Astrocyte (in vitro differentiated cells and primary cell): ENCODE measurements around the gene TGM5.

Source experiments
- EZH2 ChIP-seq: IDR thresholded peaks from 2 replicates; pipeline ENCODE4 v1.6.1; 2012; ENCODE audit warnings: mild to moderate bottlenecking, low read length, inconsistent platforms; ENCODE audit not compliant: insufficient read depth
- TF ChIP-seq, protein P1 (sequence below): IDR thresholded peaks from 2 replicates; pipeline ENCODE4 v1.5.1; 2011; ENCODE audit warnings: low read depth, mild to moderate bottlenecking, inconsistent platforms, low read length, moderate library complexity; ENCODE audit not compliant: insufficient read depth

DNA sequence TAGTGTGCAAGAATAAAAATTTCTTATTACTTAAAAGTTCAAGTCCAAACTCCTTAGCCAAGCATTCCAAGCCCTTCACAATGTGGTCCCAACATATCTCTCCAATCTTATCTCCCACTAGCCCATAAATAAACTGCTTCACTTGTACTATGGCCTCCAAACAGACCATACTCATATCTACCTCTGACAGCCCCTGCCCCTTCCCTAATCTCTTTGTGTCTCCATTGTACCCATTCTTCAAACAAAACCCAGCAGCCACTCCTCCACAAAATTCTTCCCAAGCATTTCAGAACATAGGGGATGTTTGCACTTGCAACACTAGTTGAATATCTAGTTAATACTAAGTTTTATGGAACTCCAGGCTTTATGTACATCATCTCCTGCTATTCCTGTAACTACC is 33.2 kb upstream of the TGM5 start:
- TF ChIP-seq, protein P1, sequence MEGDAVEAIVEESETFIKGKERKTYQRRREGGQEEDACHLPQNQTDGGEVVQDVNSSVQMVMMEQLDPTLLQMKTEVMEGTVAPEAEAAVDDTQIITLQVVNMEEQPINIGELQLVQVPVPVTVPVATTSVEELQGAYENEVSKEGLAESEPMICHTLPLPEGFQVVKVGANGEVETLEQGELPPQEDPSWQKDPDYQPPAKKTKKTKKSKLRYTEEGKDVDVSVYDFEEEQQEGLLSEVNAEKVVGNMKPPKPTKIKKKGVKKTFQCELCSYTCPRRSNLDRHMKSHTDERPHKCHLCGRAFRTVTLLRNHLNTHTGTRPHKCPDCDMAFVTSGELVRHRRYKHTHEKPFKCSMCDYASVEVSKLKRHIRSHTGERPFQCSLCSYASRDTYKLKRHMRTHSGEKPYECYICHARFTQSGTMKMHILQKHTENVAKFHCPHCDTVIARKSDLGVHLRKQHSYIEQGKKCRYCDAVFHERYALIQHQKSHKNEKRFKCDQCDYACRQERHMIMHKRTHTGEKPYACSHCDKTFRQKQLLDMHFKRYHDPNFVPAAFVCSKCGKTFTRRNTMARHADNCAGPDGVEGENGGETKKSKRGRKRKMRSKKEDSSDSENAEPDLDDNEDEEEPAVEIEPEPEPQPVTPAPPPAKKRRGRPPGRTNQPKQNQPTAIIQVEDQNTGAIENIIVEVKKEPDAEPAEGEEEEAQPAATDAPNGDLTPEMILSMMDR: no peak
- no peak for TF ChIP-seq EZH2
